ENCODE results near the gene NR3C2. TPM values are rescaled to one million over a fixed set of nuclear protein-coding genes. Genes with fewer than 3 reads are reported as not detected.

The NR3C2 gene
- total RNA-seq, 1 experiment from 2014 or later, result 2.8 TPM

GRCh38 chr4:148216321-148216720, 225.9 kb downstream of the NR3C2 start:
- no TSS peak for BruUV-seq (replicated peaks)
- ChIA-PET CTCF (no interaction called here), POLR2A (ENCODE audit: unreplicated experiment) (no interaction called here)
- no peak overlapping the region for H3K4me3 ChIP-seq (ENCODE audit: low read length)
- no peak overlapping the region for H3K9ac ChIP-seq (ENCODE audit: low read length)
- H3K9me3 ChIP-seq (ENCODE audit: low read length), result no peaks in the 10 kb centered on the region
- no peaks in the 10 kb centered on the region for H3K27me3 ChIP-seq (ENCODE audit: low read length)
- H2AFZ ChIP-seq (ENCODE audit: low read length), result no peak overlapping the region
- H3K4me2 ChIP-seq (ENCODE audit: low read length), result no peak overlapping the region
- DNase-seq, result no peak
- no peaks in the 10 kb centered on the region for H4K20me1 ChIP-seq (ENCODE audit: low read length)
- H3K4me1 ChIP-seq (ENCODE audit: insufficient read depth, low read length), result no peaks in the 10 kb centered on the region
- H3K9me2 ChIP-seq (replicated peaks; ENCODE audit: low read length), result no peaks in the 10 kb centered on the region
- H3K36me3 ChIP-seq (ENCODE audit: low read depth, low read length), result no peaks in the 10 kb centered on the region
- H3K79me2 ChIP-seq (ENCODE audit: low read length), result no peaks in the 10 kb centered on the region
- ATAC-seq, result no peak
- H3F3A ChIP-seq (ENCODE audit: low read length, unreplicated experiment), result no peaks in the 10 kb centered on the region
- intact Hi-C loops (cut with micrococcal nuclease), result no loop called here
- no peak overlapping the region for H3K27ac ChIP-seq (ENCODE audit: low read length)
- TF ChIP-seq CTCF (conservative IDR thresholded peaks at IDR 0.05; ENCODE audit: low read depth, low read length) (no peak), EZH2 (IDR thresholded peaks at IDR 0.05; ENCODE audit: low read length, unreplicated experiment) (no peak), EZH2phosphoT487 (IDR thresholded peaks at IDR 0.05; ENCODE audit: borderline replicate concordance, low read length) (no peak)

GRCh38 chr4:148215202-148215601, 227.0 kb downstream of the NR3C2 start:
- intact Hi-C loops (cut with micrococcal nuclease), result no loop called here
- no peak overlapping the region for H3K4me2 ChIP-seq (ENCODE audit: low read length)
- POLR2A ChIA-PET (ENCODE audit: unreplicated experiment), result no interaction called here
- H4K20me1 ChIP-seq (ENCODE audit: low read length), result no peaks in the 10 kb centered on the region
- no TSS peak for BruUV-seq (replicated peaks)
- no peak for ATAC-seq
- H2AFZ ChIP-seq (ENCODE audit: low read length), result no peak overlapping the region
- H3K9me2 ChIP-seq (replicated peaks; ENCODE audit: low read length), result no peaks in the 10 kb centered on the region
- H3K79me2 ChIP-seq (ENCODE audit: low read length), result no peaks in the 10 kb centered on the region
- no peaks in the 10 kb centered on the region for H3K27me3 ChIP-seq (ENCODE audit: low read length)
- H3K36me3 ChIP-seq (ENCODE audit: low read depth, low read length), result no peaks in the 10 kb centered on the region
- TF ChIP-seq EZH2phosphoT487 (IDR thresholded peaks at IDR 0.05; ENCODE audit: borderline replicate concordance, low read length) (no peak), EZH2 (IDR thresholded peaks at IDR 0.05; ENCODE audit: low read length, unreplicated experiment) (no peak), CTCF (conservative IDR thresholded peaks at IDR 0.05; ENCODE audit: low read depth, low read length) (no peak)
- no peaks in the 10 kb centered on the region for H3K4me1 ChIP-seq (ENCODE audit: insufficient read depth, low read length)
- no peak overlapping the region for H3K4me3 ChIP-seq (ENCODE audit: low read length)
- H3K27ac ChIP-seq (ENCODE audit: low read length), result no peak overlapping the region
- no peak overlapping the region for H3K9ac ChIP-seq (ENCODE audit: low read length)
- DNase-seq, result no peak
- CTCF ChIA-PET, result no interaction called here
- no peaks in the 10 kb centered on the region for H3K9me3 ChIP-seq (ENCODE audit: low read length)
- no peaks in the 10 kb centered on the region for H3F3A ChIP-seq (ENCODE audit: low read length, unreplicated experiment)

GRCh38 chr4:148214529-148215166, 227.6 kb downstream of the NR3C2 start:
- Histone ChIP-seq H3K36me3 (ENCODE audit: low read depth, low read length) (no peaks in the 10 kb centered on the region), H3K4me1 (ENCODE audit: insufficient read depth, low read length) (no peaks in the 10 kb centered on the region), H3F3A (ENCODE audit: low read length, unreplicated experiment) (no peaks in the 10 kb centered on the region), H3K27me3 (ENCODE audit: low read length) (no peaks in the 10 kb centered on the region), H3K4me2 (ENCODE audit: low read length) (no peak overlapping the region), H3K79me2 (ENCODE audit: low read length) (no peaks in the 10 kb centered on the region), H3K4me3 (ENCODE audit: low read length) (no peak overlapping the region), H4K20me1 (ENCODE audit: low read length) (no peaks in the 10 kb centered on the region), H3K27ac (ENCODE audit: low read length) (no peak overlapping the region), H3K9ac (ENCODE audit: low read length) (no peak overlapping the region), H3K9me3 (ENCODE audit: low read length) (no peaks in the 10 kb centered on the region), H3K9me2 (replicated peaks; ENCODE audit: low read length) (no peaks in the 10 kb centered on the region), H2AFZ (ENCODE audit: low read length) (no peak overlapping the region)
- POLR2A ChIA-PET (ENCODE audit: unreplicated experiment), result interaction anchor here (0.6 kb wide), 1 partner anchor 262 kb away, joined by 5 read pairs; no protein-coding TSS in a partner anchor
- TF ChIP-seq EZH2 (IDR thresholded peaks at IDR 0.05; ENCODE audit: low read length, unreplicated experiment) (no peak), EZH2phosphoT487 (IDR thresholded peaks at IDR 0.05; ENCODE audit: borderline replicate concordance, low read length) (no peak), CTCF (conservative IDR thresholded peaks at IDR 0.05; ENCODE audit: low read depth, low read length) (no peak)
- intact Hi-C loops (cut with micrococcal nuclease), result no loop called here
- DNase-seq, result no peak
- ATAC-seq, result no peak
- no TSS peak for BruUV-seq (replicated peaks)
- CTCF ChIA-PET, result no interaction called here
